Measurements from ENCODE around the gene ARID2. TPM values are rescaled to one million over a fixed set of nuclear protein-coding genes. Genes with fewer than 3 reads are reported as not detected.
A peak's percentile ranks its signal among the peaks of the same experiment; 100 is the strongest.

The ARID2 gene
- polyA plus RNA-seq, 2 of the 4 experiments (the other 2 are of a cell fraction) = 8.7 to 37.7 TPM

- TF ChIP-seq HMGXB4 (CRISPR knock-in tag; IDR thresholded peaks at IDR 0.05; ENCODE audit: borderline replicate concordance) (peak; percentile 85; the same call in 1 of the 2 replicates), MAX (IDR thresholded peaks at IDR 0.05) (peak; percentile 85), EHF (CRISPR knock-in tag; IDR thresholded peaks at IDR 0.05) (peak; percentile 49; the same call in 1 of the 2 replicates), JUNB (IDR thresholded peaks at IDR 0.05) (no peak), RFX5 (IDR thresholded peaks at IDR 0.05) (0 out of 2 replicates have a peak, but pooled peaks have one; percentile 21)
Observed at GRCh38 chr12:45728630-45729232, 775 bp upstream of the ARID2 start (continued).

GRCh38 chr12:45730084-45730347 lies 510 bp downstream of the ARID2 start:
- Histone ChIP-seq H3K9me3 (no peaks in the 10 kb centered on the region), H3K4me3 (peak overlapping the region; percentile 62), H3K4me1 (peaks cover 33% of the 10 kb centered on the region; the same call in 2 of the 3 replicates), H3K27ac (peak overlapping the region; percentile 98 to 99), H3K4me2 (peak overlapping the region; percentile 85)
- 0% methylated on average over 13 of the region's 26 CpGs for WGBS (ENCODE audit: missing lambda C conversion rate)
- TF ChIP-seq MAX (IDR thresholded peaks at IDR 0.05) (peak; percentile 13; the same call in 1 of the 2 replicates), SREBF2 (IDR thresholded peaks at IDR 0.05) (no peak)
- POLR2A ChIA-PET = interaction anchor here (0.6 to 1.3 kb wide), 2 partner anchors 19 to 68 kb away, joined by 3 to 5 read pairs; no protein-coding TSS in a partner anchor
- FAIRE-seq = no peak
- DNase-seq (ENCODE audit: low read depth in 1 of 2, low spot score in 1 of 2) = no peak
- no peak for ATAC-seq
- CTCF ChIA-PET = interaction anchor here (1.1 to 8.1 kb wide), 7 partner anchors 8 to 560 kb away, joined by 3 to 36 read pairs (median 4); partner anchors contain the start of gene ANO6

- Histone ChIP-seq H3K4me3 (peak overlapping the region; percentile 62), H3K27ac (peak overlapping the region; percentile 98 to 99), H3K4me1 (peaks cover 28% of the 10 kb centered on the region; the same call in 2 of the 3 replicates), H3K4me2 (peak overlapping the region; percentile 85), H3K9me3 (no peaks in the 10 kb centered on the region)
- WGBS (ENCODE audit: missing lambda C conversion rate) = under 1% methylated on average over 24 of the region's 67 CpGs
- DNase-seq (ENCODE audit: low read depth in 1 of 2, low spot score in 1 of 2) (peak in 1 of 2 experiments; percentile 75), ATAC-seq (no peak), FAIRE-seq (no peak)
- TF ChIP-seq JUN (IDR thresholded peaks at IDR 0.05) (peak in 1 of 2 experiments; percentile 16; a peak in 1 of 5 replicates), PHF8 (IDR thresholded peaks at IDR 0.05; ENCODE audit: borderline replicate concordance, low read depth) (0 out of 2 replicates have a peak, but pooled peaks have one; percentile 24), CHD2 (IDR thresholded peaks at IDR 0.05; ENCODE audit: low read length, partially characterized antibody) (no peak), NFE2L2 (conservative IDR thresholded peaks at IDR 0.05; ENCODE audit: low read length) (no peak), FOSL2 (IDR thresholded peaks at IDR 0.05) (no peak), FOSL2 (CRISPR knock-in tag; IDR thresholded peaks at IDR 0.05) (no peak), BHLHE40 (IDR thresholded peaks at IDR 0.05; ENCODE audit: low read depth, low read length) (no peak), MAX (IDR thresholded peaks at IDR 0.05) (peak; percentile 14; the same call in 1 of the 2 replicates)
- ChIA-PET POLR2A (interaction anchor here (1.3 kb wide), 1 partner anchor 19 kb away, joined by 3 read pairs; no protein-coding TSS in a partner anchor), CTCF (interaction anchor here (1.1 to 8.1 kb wide), 6 partner anchors 7 to 560 kb away, joined by 3 to 36 read pairs (median 4); partner anchors contain the start of gene ANO6)
Observed at GRCh38 chr12:45730348-45731189, 1.1 kb downstream of the ARID2 start.

GRCh38 chr12:45731190-45731775 lies 1.8 kb downstream of the ARID2 start:
- FAIRE-seq (no peak), ATAC-seq (no peak), DNase-seq (ENCODE audit: low read depth in 1 of 2, low spot score in 1 of 2) (no peak)
- TF ChIP-seq FOSL2 (IDR thresholded peaks at IDR 0.05) = no peak
- TF ChIP-seq FOSL2 (CRISPR knock-in tag; IDR thresholded peaks at IDR 0.05) = no peak
- TF ChIP-seq JUN (IDR thresholded peaks at IDR 0.05) = no peak
- ChIA-PET POLR2A (interaction anchor here (1.3 kb wide), 1 partner anchor 18 kb away, joined by 3 read pairs; no protein-coding TSS in a partner anchor), CTCF (interaction anchor here (1.9 kb wide), 1 partner anchor 516 kb away, joined by 4 read pairs; the partner anchor contains the start of gene ANO6)
- H3K4me3 ChIP-seq = peak overlapping the region; percentile 62
- H3K4me2 ChIP-seq = peak overlapping the region; percentile 85
- H3K9me3 ChIP-seq = no peaks in the 10 kb centered on the region
- peaks cover 28% of the 10 kb centered on the region; the same call in 2 of the 3 replicates for H3K4me1 ChIP-seq
- 10% methylated on average over 4 of the region's 4 CpGs for WGBS (ENCODE audit: missing lambda C conversion rate)
- H3K27ac ChIP-seq = peak overlapping the region; percentile 98 to 99

Measured in A549 (cell line).